Measurements from ENCODE around the gene GAPT.

The GAPT gene

GRCh38 chr5:58447226-58447625 is 44.0 kb upstream of the GAPT start:
- Histone ChIP-seq H2AFZ (ENCODE audit: low read depth, low read length, severe bottlenecking) (no peak overlapping the region), H3K79me2 (ENCODE audit: insufficient read depth, low read length) (no peaks in the 10 kb centered on the region), H3K27ac (ENCODE audit: low read depth, low read length) (no peak overlapping the region), H3K4me2 (ENCODE audit: low read depth, low read length, poor library complexity, severe bottlenecking) (no peak overlapping the region), H3K4me3 (ENCODE audit: insufficient read depth, low read length, poor library complexity, severe bottlenecking) (no peak overlapping the region), H3K9me2 (replicated peaks; ENCODE audit: insufficient read depth, low read length) (no peaks in the 10 kb centered on the region), H3K27me3 (ENCODE audit: low read length) (no peaks in the 10 kb centered on the region), H3K36me3 (ENCODE audit: low read length) (no peaks in the 10 kb centered on the region), H4K20me1 (ENCODE audit: low read depth, low read length) (no peaks in the 10 kb centered on the region), H3K9ac (ENCODE audit: low read length) (no peak overlapping the region), H3F3A (ENCODE audit: insufficient read depth) (no peaks in the 10 kb centered on the region), H3K9me3 (ENCODE audit: insufficient read depth, low read length) (no peaks in the 10 kb centered on the region)
- no peak for TF ChIP-seq CTCF (IDR thresholded peaks at IDR 0.05; ENCODE audit: insufficient read depth, low read length, poor library complexity, severe bottlenecking)

GRCh38 chr5:58450018-58450417 is 41.2 kb upstream of the GAPT start:
- Histone ChIP-seq H2AFZ (ENCODE audit: low read depth, low read length, severe bottlenecking) (no peak overlapping the region), H3F3A (ENCODE audit: insufficient read depth) (no peaks in the 10 kb centered on the region), H3K9ac (ENCODE audit: low read length) (no peak overlapping the region), H3K9me2 (replicated peaks; ENCODE audit: insufficient read depth, low read length) (no peaks in the 10 kb centered on the region), H3K27ac (ENCODE audit: low read depth, low read length) (no peak overlapping the region), H3K4me2 (ENCODE audit: low read depth, low read length, poor library complexity, severe bottlenecking) (no peak overlapping the region), H3K36me3 (ENCODE audit: low read length) (no peaks in the 10 kb centered on the region), H3K79me2 (ENCODE audit: insufficient read depth, low read length) (no peaks in the 10 kb centered on the region), H3K4me3 (ENCODE audit: insufficient read depth, low read length, poor library complexity, severe bottlenecking) (no peak overlapping the region), H3K27me3 (ENCODE audit: low read length) (no peaks in the 10 kb centered on the region), H3K9me3 (ENCODE audit: insufficient read depth, low read length) (no peaks in the 10 kb centered on the region), H4K20me1 (ENCODE audit: low read depth, low read length) (no peaks in the 10 kb centered on the region)
- TF ChIP-seq EZH2phosphoT487 (conservative IDR thresholded peaks at IDR 0.05; ENCODE audit: low read length) (no peak), CTCF (IDR thresholded peaks at IDR 0.05; ENCODE audit: insufficient read depth, low read length, poor library complexity, severe bottlenecking) (no peak)

- TF ChIP-seq EZH2phosphoT487 (conservative IDR thresholded peaks at IDR 0.05; ENCODE audit: low read length): no peak
- TF ChIP-seq CTCF (IDR thresholded peaks at IDR 0.05; ENCODE audit: insufficient read depth, low read length, poor library complexity, severe bottlenecking): no peak
- H2AFZ ChIP-seq (ENCODE audit: low read depth, low read length, severe bottlenecking): no peak overlapping the region
- H4K20me1 ChIP-seq (ENCODE audit: low read depth, low read length): no peaks in the 10 kb centered on the region
- no peaks in the 10 kb centered on the region for H3K27me3 ChIP-seq (ENCODE audit: low read length)
- no peaks in the 10 kb centered on the region for H3F3A ChIP-seq (ENCODE audit: insufficient read depth)
- H3K9me3 ChIP-seq (ENCODE audit: insufficient read depth, low read length): no peaks in the 10 kb centered on the region
- no peaks in the 10 kb centered on the region for H3K9me2 ChIP-seq (replicated peaks; ENCODE audit: insufficient read depth, low read length)
- H3K79me2 ChIP-seq (ENCODE audit: insufficient read depth, low read length): no peaks in the 10 kb centered on the region
- no peak overlapping the region for H3K9ac ChIP-seq (ENCODE audit: low read length)
- no peak overlapping the region for H3K4me2 ChIP-seq (ENCODE audit: low read depth, low read length, poor library complexity, severe bottlenecking)
- H3K36me3 ChIP-seq (ENCODE audit: low read length): no peaks in the 10 kb centered on the region
- H3K27ac ChIP-seq (ENCODE audit: low read depth, low read length): no peak overlapping the region
- no peak overlapping the region for H3K4me3 ChIP-seq (ENCODE audit: insufficient read depth, low read length, poor library complexity, severe bottlenecking)
Measured at GRCh38 chr5:58450811-58451629, 40.2 kb upstream of the GAPT start.
